NK-92 (cell line): ENCODE results near the gene ITPKB.

ENCODE experiments used
- DNase-seq: peaks from one replicate; lab custom pipeline; 2025; ENCODE audit not compliant: unreplicated experiment; lab: John Stamatoyannopoulos, UW

ITPKB gene

GRCh38 chr1:226708342-226708780 lies 30.7 kb downstream of the ITPKB start:
- DNase-seq, result no peak

GRCh38 chr1:226706684-226707083 lies 32.4 kb downstream of the ITPKB start:
- DNase-seq, result no peak

- DNase-seq, result no peak
These were observed 34.7 kb downstream of the ITPKB start for GRCh38 chr1:226704169-226704937.

- DNase-seq, result no peak
These were observed 35.9 kb downstream of the ITPKB start for GRCh38 chr1:226702957-226703831.

GRCh38 chr1:226702318-226702956 lies 36.6 kb downstream of the ITPKB start:
- DNase-seq, result no peak

- no peak for DNase-seq
These were observed 38.2 kb downstream of the ITPKB start for GRCh38 chr1:226700861-226701260.

GRCh38 chr1:226699166-226699565 lies 39.9 kb downstream of the ITPKB start:
- no peak for DNase-seq

GRCh38 chr1:226698659-226699058 lies 40.4 kb downstream of the ITPKB start:
- no peak for DNase-seq

- no peak for DNase-seq
These were observed 41.0 kb downstream of the ITPKB start for GRCh38 chr1:226697929-226698544.

GRCh38 chr1:226697151-226697928 lies 41.7 kb downstream of the ITPKB start:
- DNase-seq, result no peak

- DNase-seq, result no peak
These were observed 42.5 kb downstream of the ITPKB start for GRCh38 chr1:226696547-226696946.

GRCh38 chr1:226695335-226695900 lies 43.7 kb downstream of the ITPKB start:
- DNase-seq, result no peak

GRCh38 chr1:226692823-226693222 lies 46.3 kb downstream of the ITPKB start:
- no peak for DNase-seq

- DNase-seq, result no peak
These were observed 46.9 kb downstream of the ITPKB start for GRCh38 chr1:226692051-226692792.

- DNase-seq, result no peak
These were observed 47.8 kb downstream of the ITPKB start for GRCh38 chr1:226691247-226691646.

GRCh38 chr1:226690460-226690982 lies 48.6 kb downstream of the ITPKB start:
- no peak for DNase-seq

- DNase-seq, result no peak
These were observed 50.3 kb downstream of the ITPKB start for GRCh38 chr1:226688808-226689207.

- no peak for DNase-seq
These were observed 50.9 kb downstream of the ITPKB start for GRCh38 chr1:226688056-226688748.

GRCh38 chr1:226687426-226687825 lies 51.7 kb downstream of the ITPKB start:
- no peak for DNase-seq
